KOPT-K1 (cell line): ENCODE data around the gene UBE2N.
"Not testable (repeated sequence)": the region's sequence is repeated elsewhere in the genome, so short reads cannot be mapped to it uniquely, and the experiment has no call there.

Source experiments
- H3K27ac ChIP-seq: fragments of 200-600 bp; sonication (generic); 2 replicates; pipeline ENCODE4 v1.5.1; 2016; ENCODE audit warnings: antibody characterized with exemption, mild to moderate bottlenecking, low read depth, low read length; ENCODE audit not compliant: poor library complexity, severe bottlenecking
- H3K36me3 ChIP-seq: fragments of 200-600 bp; sonication (generic); 2 replicates; pipeline ENCODE4 v1.5.1; 2017; ENCODE audit warnings: antibody characterized with exemption, mild to moderate bottlenecking, low read length, moderate library complexity; ENCODE audit not compliant: insufficient read depth
- H3K9me3 ChIP-seq: fragments of 200-600 bp; sonication (generic); 2 replicates; pipeline ENCODE4 v1.5.1; 2017; ENCODE audit warnings: antibody characterized with exemption, low read length, mild to moderate bottlenecking; ENCODE audit not compliant: insufficient read depth, poor library complexity, severe bottlenecking

UBE2N gene

GRCh38 chr12:93408813-93409212 lies 32.9 kb downstream of the UBE2N start:
- Histone ChIP-seq H3K36me3 (peaks cover 75% of the 10 kb centered on the region), H3K27ac (no peak overlapping the region), H3K9me3 (no peaks in the 10 kb centered on the region)

GRCh38 chr12:93407963-93408283 lies 33.8 kb downstream of the UBE2N start:
- H3K36me3 ChIP-seq = peaks cover 84% of the 10 kb centered on the region
- H3K9me3 ChIP-seq = no peaks in the 10 kb centered on the region
- no peak overlapping the region for H3K27ac ChIP-seq

- Histone ChIP-seq H3K9me3 (no peaks in the 10 kb centered on the region), H3K36me3 (peaks cover 90% of the 10 kb centered on the region), H3K27ac (no peak overlapping the region)
Measured at GRCh38 chr12:93407054-93407962, 34.4 kb downstream of the UBE2N start.

GRCh38 chr12:93404961-93405849 lies 36.5 kb downstream of the UBE2N start:
- Histone ChIP-seq H3K36me3 (peaks cover 82% of the 10 kb centered on the region), H3K27ac (no peak overlapping the region), H3K9me3 (no peaks in the 10 kb centered on the region)

GRCh38 chr12:93403988-93404803 lies 37.6 kb downstream of the UBE2N start:
- Histone ChIP-seq H3K36me3 (peaks cover 72% of the 10 kb centered on the region), H3K27ac (no peak overlapping the region)

GRCh38 chr12:93402333-93403311 lies 39.1 kb downstream of the UBE2N start:
- Histone ChIP-seq H3K9me3 (no peaks in the 10 kb centered on the region), H3K36me3 (peaks cover 72% of the 10 kb centered on the region), H3K27ac (no peak overlapping the region)

More at GRCh38 chr12:93403988-93404803, 37.6 kb downstream of the UBE2N start:
- no peaks in the 10 kb centered on the region for H3K9me3 ChIP-seq

- peaks cover 69% of the 10 kb centered on the region for H3K36me3 ChIP-seq
- not testable (repeated sequence) for H3K9me3 ChIP-seq, H3K27ac ChIP-seq
Measured at GRCh38 chr12:93399183-93399863, 42.4 kb downstream of the UBE2N start.

- Histone ChIP-seq H3K9me3 (no peaks in the 10 kb centered on the region), H3K36me3 (peaks cover 54% of the 10 kb centered on the region), H3K27ac (no peak overlapping the region)
Measured at GRCh38 chr12:93397412-93397811, 44.3 kb downstream of the UBE2N start.

- H3K36me3 ChIP-seq = peaks cover 48% of the 10 kb centered on the region
- H3K27ac ChIP-seq = no peak overlapping the region
- no peaks in the 10 kb centered on the region for H3K9me3 ChIP-seq
Measured at GRCh38 chr12:93393425-93393824, 48.3 kb downstream of the UBE2N start.

GRCh38 chr12:93390549-93391297 lies 51.0 kb downstream of the UBE2N start:
- Histone ChIP-seq H3K9me3 (no peaks in the 10 kb centered on the region), H3K36me3 (peaks cover 44% of the 10 kb centered on the region), H3K27ac (no peak overlapping the region)

- Histone ChIP-seq H3K27ac (no peak overlapping the region), H3K36me3 (peaks cover 42% of the 10 kb centered on the region), H3K9me3 (no peaks in the 10 kb centered on the region)
Measured at GRCh38 chr12:93390031-93390430, 51.7 kb downstream of the UBE2N start.

GRCh38 chr12:93387780-93388179 lies 54.0 kb downstream of the UBE2N start:
- Histone ChIP-seq H3K27ac (no peak overlapping the region), H3K9me3 (no peaks in the 10 kb centered on the region), H3K36me3 (peaks cover 50% of the 10 kb centered on the region)

- H3K9me3 ChIP-seq, H3K27ac ChIP-seq: not testable (repeated sequence)
- peaks cover 45% of the 10 kb centered on the region for H3K36me3 ChIP-seq
Measured at GRCh38 chr12:93381976-93382437, 59.7 kb downstream of the UBE2N start.
